HG03066 (cell line): ENCODE results near the gene XRCC1.

ENCODE experiments used
- ATAC-seq: cut with Tn5 transposase; IDR thresholded peaks from one replicate; pipeline ENCODE4 v1.9.1; 2021; ENCODE audit warnings: low read depth; ENCODE audit not compliant: unreplicated experiment

XRCC1 gene

DNA sequence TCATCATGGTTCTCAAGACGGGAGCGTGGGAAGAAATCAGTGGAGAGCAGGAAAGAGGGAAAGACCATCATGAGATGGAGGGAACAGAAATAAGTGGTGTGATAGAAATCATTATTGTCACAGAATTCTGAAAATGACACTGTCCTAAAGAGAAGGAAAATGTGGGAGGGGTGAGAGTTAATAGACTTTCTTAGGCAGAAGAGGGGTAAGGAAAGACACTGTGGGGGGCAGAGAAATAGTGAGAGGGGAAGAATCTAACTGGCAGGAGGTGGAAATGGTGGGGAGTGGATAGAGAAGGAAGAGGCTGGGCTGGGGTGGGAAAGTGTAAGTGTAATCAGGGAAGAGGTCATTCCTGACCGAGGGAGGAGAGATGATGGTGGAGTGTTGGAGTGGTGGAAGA, 3.5 kb upstream of the XRCC1 start:
- no peak for ATAC-seq

DNA sequence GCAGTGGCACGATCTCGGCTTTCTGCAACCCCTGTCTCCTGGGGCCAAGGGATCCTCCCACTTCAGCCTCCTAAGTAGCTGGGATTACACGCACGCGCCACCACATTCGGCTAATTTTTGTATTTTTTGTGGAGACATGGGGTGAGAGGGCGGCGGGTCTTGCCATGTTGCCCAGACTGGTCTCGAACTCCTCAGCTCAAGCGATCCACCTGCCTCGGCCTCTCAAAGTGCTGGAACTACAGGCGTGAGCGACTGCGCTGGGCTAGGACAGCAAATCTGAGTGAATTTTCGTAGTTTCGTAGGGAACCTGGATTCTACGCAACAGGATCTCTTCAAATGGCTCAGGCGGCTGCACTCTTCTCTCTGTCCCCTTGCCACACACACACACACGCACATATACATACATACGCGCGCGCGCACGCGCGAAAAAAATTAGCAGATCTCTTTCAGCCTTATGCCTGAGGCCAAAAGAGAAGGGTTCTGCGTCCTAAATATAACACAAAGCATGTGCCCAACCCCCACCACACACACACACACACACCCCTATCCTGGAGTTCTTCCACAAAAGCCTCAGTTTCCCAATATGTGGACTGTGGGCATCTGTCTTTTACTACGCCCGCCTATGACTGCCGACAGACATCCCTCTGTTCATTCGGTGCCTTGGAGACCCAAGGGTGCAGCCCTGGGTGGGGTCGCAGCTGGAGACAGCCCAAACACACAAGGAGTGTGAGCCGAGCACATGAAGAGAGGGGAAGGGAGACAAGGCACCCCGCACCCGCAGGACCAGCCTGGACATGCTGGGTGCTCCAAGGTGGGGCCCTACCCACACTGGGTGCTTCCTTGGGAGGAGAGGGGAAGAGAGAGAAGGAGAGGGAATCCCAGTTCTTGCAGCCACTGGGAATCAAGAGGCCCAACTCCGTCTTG, 890 bp upstream of the XRCC1 start:
- ATAC-seq: no peak

DNA sequence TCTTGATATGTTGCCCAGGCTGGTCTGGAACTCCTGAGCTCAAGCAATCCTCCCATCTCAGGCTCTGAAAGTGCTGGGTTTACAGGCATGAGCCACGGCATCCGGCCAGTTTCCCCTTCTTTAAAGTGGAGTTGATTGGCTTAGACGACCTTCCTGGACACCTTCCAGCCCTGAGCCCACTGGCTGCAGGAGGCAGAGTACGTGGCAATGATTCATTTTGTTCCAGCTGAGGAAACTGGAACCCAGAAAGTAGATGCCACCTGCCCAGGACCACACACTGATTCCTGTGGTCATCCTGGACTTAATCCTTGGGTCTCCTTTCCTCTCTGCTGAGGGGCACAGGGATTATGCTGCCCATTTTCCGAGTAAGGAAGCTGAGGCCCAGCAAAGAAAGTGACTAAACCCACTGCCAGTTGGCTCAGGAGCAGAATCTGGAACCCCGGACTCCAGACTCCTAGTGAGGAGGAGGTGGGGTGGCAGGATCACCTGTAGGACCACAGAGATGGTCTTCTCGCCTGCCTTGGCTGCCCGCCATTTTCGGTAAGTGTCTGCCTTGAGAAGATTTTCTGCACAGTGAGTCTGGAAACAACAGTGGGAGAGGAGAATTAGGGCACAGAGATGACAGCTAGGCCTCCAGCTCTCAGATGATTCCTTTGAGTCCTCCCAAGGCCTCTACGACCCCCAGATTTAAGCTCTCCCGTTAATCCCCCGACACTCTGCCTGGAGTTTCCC, 737 bp downstream of the XRCC1 start:
- no peak for ATAC-seq

DNA sequence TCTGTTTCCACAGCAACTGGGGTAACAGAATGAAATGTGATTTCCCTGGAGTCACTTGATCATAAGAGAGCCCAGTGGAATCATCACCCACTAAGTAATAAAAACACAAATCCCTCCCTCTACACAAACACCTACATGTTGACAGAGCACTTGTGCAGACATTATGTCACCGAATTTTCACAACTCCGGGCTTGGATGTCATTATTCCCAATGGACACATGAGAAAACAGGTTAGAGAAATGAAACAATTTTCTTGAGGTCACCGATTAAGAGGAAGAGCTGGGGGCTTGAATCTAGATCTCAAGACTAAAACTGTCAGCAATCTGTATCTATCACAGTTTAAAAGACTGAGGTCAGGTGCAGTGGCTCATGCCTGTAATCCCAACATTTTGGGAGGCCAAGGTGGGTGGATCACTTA, 3.1 kb downstream of the XRCC1 start:
- no peak for ATAC-seq

DNA sequence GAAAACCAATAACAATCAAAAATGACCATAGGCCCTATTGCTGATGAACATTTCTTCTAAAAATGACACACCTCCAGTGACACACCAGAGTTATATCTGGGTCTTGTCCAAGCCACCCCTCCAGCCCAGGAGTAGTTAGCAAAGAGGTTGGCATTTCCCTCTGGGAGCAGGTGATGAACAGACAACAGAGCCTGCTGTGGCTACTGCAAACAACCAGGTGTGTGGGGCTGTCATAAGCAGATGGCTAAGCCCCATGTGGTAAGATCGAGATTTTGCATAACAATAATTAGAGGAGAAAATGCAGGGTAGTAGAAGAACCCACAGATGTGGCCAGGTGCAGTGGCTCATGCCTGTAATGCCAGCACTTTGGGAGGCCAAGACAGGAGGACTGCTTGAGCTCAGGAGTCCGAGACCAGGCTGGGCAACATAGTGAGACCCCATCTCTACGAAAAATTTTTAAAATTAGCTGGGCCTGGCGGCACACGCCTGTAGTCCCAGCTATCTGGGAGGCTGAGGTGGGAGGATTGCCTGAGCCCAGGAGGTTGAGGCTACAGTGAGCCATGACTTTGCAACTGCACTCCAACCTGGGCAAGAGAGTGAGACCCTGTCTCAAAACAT, 5.0 kb downstream of the XRCC1 start:
- ATAC-seq: no peak

DNA sequence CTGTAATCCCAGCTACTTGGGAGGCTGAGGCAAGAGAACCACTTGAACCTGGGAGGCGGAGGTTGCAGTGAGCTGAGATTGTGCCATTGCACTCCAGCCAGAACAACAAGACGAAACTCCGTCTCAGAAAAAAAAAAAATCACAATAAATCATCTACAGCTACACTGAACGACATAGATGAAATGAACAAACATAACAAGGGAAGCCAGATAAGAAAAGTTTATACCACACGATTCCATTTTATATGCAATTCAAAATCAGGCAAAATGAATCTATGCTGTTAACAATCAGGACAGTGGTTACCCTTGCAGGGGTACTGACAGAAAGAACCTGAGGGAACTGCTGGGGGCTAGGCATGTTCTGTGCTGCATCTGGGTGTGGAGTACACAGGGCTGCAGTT, 5.7 kb downstream of the XRCC1 start:
- ATAC-seq: no peak

DNA sequence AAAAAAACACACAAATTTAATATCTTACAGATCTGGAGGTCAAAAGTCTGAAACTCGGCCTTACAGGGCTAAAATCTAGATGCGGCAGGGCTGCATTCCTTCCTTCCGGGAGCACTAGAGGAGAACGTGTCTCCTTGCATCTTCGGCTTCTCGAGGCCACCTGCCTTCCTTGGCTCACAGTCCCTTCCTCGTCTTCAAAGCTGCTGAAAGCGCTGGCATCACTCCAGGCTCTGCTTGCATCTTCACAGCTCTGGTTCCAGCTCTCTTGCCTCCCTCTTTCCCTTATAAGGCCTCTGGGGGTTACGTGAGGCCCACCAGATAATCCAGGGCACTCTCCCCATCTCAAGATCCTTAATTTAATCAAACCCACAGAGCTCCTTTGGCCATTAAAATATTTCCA, 10.5 kb downstream of the XRCC1 start:
- ATAC-seq: no peak

DNA sequence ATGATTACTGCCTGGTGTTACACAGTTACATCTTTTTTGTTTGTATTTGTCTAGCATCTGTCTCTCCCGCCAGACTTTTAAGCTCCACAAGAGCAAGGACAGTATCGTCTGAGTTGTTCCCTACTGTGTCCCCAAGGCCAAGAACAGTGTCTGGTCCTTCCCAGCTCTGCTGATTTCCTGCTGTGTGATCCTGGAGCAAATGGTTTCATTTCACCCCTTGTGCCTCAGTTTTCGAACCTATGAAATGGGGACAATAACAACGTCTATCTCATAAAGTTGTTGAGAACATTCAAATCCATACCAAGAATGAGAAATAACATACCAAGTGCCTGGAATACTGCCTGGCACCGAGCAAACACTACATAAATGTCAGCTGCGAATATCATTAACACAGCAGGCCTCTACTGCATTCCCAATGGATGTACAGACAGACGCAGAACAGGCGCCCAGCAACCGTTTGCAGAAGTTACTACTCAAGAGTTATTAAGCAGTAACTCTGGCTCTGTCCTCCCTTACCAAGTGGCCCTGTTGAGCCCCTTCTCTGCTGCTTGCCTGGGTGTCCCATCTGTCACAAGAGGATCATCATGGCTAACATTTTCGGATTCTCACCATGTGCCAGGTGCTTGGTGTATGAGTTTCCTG, 11.4 kb downstream of the XRCC1 start:
- no peak for ATAC-seq

DNA sequence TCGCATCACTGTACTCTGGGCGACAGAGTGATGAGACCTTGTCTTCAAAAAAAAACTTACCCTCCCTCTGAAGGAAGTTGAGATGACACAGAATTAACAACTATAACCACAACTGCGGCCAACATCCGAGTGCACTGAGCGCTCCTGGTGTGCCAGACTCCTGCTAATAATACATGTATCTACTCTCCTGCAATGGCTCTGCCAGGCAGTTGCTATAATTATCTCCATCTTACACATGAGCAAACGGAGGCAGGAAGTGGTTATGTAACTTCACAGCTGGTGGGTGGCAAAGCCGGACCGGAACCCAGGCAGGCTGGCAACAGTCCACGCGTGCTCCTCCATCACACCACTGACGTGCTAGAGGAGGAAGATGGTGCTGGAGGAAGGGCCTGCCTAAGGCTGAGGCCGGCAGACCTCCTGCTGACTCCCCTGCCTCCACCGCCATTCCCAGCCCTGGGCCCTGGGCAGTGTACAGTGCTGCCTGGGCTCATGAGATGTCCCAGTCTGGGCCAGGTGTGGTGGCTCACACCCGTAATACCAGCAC, 12.6 kb downstream of the XRCC1 start:
- ATAC-seq: no peak

DNA sequence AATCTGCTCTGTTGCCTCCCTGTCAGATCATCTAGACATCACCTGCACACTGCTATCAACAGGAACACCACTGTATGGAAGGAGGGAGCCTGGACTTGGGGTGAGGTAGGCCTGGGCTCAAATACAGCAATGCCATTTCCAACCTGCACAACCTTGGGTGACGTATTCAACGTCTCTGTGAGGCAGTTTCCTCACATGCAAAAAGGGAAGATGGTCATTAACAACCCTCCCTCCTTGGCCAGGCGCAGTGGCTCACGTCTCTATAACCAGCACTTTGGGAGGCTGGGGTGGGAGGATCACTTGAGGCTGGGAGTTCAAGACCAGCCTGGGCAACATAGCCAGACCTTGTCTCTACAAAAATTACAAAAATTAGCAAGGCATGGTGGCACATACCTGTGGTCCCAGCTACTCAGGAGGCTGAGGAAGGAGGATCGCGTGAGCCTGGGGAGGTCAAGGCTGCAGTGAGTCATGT, 13.1 kb downstream of the XRCC1 start:
- ATAC-seq: no peak

DNA sequence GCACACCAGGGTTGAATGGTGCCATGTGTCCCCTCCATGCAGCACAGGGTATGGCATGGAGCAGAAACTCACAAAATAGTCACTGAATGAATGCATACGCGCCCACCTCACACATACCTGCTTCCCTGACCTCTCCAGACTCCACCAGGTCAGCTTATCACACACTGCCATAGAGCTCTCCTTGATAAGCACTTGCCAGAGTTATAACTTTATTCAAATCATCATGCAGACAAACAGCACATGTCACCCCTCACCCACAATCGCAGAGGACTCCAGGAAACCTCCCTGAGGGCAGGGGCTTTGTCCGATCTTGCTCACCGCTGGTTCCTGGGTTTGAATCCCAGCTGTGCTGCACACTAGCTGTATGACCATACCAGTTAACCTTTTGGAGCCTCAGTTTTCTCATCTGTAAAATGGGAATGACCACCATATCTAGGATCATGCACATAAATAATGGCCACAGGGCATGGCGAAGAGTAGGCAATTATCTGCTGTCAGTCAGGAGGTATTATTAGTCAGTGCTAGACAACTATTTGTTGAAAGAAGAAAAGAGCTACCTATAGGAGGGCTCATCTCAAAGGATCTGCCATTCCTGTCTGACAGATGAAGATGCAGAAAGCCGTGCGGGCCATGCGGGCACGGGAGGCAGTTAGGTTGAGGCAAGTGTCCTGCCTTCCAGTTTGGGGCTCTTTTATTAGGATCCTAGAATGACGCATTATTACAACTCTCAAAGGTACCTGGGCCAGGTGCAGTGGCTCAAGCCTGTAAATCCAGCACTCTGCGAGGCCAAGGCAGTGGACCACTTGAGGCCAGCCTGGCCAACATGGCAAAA, 14.0 kb downstream of the XRCC1 start:
- ATAC-seq: no peak

DNA sequence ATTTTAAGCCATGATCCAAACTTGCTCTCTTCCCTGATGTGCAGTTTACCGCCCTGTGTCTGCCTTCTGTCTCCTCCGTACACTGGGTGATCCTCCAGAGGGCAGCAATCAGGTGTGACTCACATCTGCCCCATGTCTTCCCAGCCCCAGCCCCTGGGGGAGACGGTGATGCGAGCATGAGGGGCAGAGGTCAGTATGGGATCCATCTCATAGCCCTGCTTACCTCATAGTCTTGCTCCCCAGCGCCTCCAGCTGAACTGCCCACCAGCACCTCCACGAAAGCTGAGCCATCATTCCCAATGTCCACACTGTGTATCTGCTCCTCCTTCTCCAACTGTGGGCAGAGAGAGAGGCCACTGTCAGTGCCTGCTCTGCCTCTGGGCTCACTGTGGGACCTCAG, 14.6 kb downstream of the XRCC1 start:
- ATAC-seq: no peak

DNA sequence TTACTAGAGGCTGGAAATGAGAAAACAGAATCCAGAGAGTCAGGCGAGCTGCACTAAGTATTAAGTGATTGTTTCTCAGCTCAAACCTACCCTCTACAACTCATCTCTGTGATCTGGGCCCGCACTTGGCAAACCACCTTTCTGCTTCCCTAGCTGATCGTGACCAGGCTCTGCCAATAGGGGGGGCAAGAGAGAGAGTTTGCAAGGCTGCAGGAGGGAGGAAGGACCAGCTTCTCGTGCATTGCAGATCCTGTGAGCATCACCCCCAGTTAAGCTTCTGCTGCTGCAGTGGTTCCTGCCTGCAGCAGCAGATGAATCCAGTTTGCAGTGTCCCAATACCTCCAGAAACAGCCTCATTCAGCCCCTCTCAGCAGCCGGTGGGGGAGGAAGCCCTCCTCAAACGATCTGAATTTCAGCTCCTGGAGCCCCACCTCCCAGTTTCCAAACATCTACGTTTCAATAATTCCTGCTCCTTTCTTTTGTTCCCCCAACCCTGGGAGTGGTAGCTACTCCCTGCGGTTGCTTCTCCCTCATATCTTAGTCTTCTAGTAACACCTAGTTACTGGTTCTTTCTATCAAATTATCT, 20.0 kb downstream of the XRCC1 start:
- ATAC-seq: no peak

DNA sequence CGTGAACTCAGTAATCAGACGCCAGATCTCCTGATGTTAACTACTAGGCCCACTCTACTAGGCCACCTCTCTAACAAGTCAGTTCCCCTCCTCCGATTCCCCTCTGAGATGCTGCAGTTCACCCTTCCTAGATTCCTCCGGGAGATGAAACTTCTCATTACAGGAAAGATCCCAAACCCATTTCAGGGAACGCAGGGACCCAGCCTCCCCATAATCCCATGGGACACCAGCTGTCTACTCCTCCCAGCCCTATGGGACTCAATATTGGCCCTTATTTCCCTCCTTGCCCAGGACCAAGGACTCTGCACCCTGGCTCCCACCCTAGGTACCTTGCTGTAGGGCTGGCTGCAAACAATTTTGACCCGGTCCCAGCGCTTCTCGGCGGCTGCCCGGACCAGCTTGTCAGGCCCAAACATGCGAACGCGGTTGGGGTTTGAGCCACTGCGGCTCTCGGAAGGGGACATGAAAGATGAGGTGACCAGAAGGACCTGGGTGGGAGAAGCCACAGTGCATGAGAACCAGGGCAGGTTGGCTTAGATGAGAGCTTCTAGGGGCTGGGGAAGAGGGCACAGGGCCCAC, 20.9 kb downstream of the XRCC1 start:
- no peak for ATAC-seq

DNA sequence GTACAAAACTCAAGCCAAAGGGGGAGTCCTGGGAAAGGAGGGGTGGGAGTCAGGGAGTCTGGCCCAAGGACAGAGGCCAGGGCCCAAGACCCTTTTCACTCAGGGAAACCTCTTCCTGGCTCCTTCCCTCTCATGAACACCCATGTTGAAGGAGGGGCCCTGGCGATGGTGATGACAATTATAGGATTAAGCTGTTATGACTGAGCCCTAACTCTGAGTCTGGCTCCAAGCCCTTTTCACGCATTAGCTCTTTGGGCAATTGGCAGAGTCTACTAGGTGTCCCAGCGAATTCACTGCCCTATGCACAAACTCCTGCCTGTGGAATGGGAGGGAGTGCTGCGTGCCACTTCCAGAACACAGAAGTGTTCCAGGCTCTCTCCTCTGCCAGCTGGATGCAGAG, 21.7 kb downstream of the XRCC1 start:
- no peak for ATAC-seq

DNA sequence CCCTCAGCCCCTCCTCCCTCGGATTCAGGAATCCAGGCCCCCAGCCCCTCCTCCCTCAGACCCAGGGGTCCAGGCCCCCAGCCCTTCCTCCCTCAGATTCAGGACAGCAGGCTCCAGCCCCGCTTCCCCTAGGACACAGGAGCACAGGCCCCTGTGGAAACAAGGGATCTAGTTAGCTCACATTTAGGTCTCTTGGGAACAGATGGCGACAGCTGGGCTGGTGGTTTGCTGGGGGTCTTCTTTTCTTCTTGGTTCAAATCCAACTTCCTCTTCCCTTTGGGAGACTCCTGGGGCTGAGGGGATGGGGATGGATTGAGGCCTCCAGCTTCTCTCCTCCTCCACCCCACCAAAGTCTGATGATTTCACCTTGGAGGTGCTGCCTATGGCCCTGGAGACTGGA, 22.7 kb downstream of the XRCC1 start:
- ATAC-seq: no peak

DNA sequence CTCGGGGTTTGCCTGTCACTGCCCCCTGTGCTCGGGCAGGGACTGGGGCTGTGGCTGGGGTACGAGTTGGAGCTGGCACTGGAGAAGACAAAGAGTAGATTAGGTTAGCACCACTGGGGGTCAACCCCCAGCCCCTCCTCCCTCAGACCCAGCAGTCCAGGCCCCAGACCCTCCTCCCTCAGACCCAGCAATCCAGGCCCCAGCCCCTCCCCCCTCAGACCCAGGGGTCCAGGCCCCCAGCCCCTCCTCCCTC, 23.2 kb downstream of the XRCC1 start:
- no peak for ATAC-seq

DNA sequence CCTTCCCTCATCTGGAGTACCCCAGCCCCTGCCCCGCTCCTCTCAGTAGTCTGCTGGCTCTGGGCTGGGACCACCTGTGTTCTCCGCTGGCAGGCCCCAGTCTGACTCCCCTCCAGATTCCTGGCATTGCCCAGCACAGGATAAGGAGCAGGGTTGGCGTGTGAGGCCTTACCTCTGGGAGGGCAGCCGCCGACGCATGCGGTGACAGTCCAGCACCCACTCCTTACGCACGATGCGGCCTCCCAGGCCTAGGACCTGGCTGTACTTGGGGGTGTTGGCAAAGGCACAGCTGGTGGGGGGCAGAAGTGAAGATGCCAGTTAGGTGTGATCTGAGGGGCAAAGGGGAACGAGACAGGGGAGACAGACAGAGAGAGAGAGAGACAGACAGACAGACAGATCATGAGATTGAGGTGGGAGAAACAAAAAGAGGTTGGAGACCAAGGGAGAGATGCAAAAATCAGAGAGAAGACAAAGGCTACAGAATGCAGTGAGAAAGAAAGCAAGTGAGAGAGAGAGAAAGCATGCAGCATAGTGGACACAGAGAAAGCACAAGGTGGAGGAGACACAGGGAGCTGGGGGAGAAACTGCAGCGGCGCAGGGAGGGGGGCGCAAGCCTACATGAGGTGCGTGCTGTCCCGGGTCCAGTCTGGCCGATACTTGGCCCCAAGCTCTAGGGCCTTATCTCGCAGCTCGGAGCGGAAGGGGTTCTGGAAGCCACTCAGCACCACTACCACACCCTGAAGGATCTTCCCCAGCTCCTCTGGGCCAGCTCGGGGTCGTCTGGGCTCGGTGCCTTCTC, 23.7 kb downstream of the XRCC1 start:
- no peak for ATAC-seq

DNA sequence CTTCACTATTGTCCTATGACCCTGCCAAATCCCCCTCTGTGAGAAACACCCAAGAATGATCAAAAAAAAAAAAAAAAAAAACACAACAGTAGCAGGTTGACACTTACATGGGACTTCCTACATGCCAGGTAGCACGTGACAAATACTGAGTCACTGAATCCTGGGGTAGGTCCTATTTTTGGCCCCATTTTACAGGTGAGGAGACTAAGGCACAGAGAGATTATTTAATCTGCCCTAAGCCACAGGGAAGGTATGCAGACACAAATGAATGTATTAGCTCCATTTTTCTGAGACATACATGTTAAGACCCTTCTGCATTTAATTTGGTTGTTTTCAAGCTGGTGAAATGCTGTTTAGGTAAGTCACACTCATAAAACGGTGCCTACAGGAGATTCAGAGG, 26.6 kb downstream of the XRCC1 start:
- ATAC-seq: no peak
